HPDE6-E6E7 (cell line): ENCODE results near the gene UGT1A3.

Experiments used
- DNase-seq: peaks from one replicate; pipeline ENCODE4 v3.0.0; 2011; ENCODE audit warnings: missing footprints; ENCODE audit errors: extremely low spot score

UGT1A3 gene

DNA sequence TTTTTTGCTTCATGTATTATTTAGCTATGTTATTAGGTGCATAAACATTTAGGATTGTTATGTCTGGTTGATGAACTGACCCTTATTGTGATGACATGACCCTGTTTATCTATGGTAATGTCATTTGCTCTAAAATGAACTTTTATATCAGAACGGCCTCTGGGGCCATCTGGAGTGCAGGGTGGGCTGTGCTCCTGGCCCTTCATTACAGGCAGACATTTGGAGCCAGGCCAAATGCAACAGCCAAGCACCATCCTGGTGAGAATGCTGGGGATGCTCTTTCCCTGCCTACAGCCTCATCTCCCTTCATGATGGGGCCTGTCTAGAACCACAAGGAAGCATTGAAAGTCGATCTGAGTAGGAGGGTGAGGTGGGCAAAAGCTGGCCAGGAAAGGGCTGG is 87.5 kb downstream of the UGT1A3 start:
- DNase-seq, result no peak

DNA sequence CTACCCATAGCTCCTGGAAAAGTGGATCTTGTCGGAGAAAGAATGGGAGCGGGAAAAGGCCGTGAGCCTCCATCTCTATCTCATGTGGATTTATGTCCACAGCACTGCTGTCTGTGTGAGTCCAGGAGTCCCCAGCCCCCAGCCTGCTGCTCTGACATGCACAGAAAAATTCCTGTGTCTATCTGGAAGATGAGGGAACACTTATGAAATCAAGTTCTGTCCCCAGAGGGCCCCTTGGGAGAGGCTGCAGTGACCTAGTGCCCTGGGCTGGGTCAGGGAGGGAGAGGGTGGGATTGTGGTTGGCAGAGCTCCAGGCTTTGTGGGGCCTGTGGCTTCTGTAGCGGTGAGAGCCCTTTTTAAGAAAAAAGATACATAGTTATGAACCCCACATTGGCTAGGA is 87.9 kb downstream of the UGT1A3 start:
- DNase-seq, result no peak

DNA sequence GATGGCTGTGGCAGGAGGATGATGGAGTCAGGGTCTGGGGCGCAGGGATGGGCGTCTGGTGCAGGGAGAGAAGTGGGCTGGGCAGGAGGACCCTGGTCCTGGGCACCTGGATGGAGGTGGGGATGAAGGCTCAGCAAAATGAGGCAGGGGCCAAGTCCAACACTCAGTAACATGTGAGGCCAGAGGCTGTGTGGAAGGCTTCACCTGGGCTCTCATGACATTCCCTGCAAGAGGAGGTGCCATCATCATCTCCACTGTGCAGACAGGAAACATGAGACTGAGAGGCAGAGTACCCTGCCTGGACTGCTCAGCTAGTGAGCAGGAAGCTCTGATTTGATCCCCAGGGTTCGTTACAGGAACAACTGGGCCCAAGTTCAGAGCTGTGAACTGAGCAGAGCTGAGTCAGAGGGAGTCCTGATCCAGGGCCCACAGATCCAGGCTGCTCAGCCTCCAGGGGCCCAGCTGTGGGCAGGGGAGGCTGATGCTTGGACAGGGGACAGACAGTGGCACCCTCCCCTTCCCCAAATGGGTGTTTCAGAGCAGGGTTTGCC is 88.6 kb downstream of the UGT1A3 start:
- DNase-seq, result no peak

DNA sequence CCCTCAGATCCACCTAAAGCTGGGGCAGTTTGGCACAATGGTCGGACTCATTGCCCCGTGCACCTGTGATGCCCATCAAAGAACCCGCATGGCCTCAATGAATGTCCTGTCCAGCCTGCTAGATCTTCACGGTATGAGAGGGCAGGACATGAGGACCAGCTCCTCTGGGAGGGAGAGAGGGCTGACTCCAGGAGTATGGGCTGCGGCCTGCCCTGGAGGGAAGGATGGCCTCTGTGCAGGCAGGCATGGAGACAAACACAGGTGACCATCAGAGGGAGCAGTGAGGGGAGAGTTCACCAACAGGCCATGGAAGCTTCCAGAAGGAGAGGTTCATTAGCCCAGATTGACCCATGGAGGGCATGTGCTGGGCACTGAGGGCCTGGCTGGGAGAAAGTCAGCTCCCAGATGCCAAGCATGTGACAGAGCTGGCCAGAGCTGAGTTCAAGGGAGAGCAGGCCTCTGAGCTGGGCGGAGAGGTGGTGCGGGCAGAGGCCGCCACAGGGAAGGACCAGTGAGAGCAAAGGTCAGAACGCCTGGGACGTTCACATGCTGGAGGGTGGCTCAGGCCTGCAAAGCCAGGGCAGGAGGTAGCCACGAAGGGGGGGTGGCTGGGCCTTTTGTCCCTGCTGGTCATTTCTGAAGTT is 89.3 kb downstream of the UGT1A3 start:
- DNase-seq, result no peak

DNA sequence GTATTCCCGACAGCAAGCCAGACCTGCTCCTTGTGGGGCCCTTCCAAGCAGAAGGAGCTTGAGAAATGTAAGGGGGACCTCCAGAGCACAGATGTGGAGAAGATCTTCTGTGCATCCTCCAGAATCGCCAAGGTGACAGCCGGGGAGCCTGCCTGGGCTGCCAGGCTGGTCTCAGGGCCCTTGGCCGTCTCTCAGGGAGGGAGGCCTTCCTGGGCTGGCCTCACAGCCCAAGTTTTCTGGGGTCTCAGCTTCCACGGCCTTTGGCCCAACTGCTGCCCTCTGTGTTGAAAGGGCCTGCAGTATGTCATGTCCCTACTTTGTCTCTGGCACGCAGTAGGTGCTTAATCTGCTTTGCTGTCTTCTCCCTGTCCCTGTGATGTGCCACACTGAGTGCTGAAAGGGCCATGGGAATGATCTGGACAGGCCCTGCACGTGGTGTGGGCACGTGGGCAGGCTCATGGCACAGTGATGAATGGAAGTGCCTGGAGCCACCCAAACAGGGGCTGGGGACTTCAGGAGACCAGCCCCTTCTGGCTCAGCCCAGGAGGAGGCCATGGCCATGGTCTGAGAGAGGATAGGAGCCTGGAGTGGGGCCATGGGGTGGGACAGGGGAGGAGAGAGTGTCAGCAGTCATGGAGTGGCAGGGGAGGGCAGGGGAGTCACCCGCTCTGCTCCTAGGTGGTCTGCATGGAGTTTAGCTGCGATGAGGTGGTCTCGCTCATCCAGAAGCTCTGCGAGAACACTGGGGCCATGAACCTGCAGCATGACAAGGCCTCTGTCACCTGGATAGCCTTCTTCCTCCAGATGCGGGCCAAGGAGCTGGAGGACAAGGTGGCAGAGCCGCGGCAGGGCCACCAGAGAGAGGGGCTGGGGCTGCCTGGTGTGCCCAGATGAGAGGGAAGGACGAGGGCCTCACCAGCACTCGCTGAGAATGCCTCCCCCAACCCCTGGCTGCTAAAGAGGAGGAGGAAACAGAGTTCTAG is 90.1 kb downstream of the UGT1A3 start:
- no peak for DNase-seq

DNA sequence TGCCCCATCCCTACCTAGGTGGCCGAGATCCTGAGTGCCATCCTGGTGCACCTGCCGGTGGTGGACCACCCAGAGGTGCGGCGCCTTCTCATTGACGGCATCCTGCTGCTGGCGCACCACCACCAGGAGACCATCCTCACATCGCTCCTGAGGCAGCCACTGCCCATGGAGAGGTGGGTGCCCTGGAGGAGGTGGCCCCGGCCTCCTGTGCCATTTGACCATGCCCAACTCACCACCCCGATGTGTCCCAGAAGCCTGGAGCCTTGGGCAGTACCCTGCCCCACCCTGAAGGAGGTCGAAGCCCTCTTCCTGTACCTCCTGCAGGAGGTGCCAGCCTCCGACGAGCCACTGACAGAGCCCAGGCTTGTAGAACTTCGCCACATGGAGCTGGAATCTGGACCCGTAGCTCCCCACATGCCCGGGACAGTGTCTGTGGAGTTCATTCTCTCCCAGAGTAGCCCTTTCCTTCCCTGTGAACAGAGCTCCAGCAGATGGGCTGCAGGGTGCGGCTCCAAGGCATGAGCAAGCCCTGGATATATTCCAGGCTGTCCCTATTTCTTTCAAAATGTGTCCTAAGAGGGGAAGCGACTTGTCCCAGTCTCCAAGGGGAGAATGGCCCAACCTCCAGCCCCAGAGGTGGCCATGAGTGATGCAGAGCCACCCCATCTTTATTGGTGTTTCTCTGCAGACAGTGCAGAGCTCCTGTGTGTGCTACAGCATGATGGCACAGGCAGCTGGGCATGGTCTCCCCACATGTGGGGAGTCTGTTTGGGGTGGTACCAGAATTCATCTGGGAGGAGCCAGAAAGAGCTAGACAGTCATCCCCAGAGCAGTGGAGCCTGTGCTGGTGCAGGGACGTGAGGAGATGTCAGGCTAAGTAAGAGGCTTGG is 91.3 kb downstream of the UGT1A3 start:
- no peak for DNase-seq

DNA sequence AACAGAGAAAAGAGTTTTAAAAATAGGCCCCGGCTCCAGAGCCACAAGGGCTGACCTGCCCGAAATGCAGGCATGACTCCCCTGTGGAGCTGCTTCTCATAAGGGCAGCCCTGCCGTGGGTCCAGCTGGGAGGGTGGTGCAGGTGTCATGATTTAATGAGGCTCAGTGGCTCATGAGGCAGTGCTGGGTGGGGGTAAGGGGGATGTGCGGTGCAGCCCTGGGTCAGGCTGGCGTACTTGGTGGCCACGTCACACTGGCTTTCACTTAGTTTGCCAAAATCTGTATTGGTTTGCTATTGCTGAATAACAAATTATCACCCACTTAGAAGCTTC is 91.9 kb downstream of the UGT1A3 start:
- no peak for DNase-seq

DNA sequence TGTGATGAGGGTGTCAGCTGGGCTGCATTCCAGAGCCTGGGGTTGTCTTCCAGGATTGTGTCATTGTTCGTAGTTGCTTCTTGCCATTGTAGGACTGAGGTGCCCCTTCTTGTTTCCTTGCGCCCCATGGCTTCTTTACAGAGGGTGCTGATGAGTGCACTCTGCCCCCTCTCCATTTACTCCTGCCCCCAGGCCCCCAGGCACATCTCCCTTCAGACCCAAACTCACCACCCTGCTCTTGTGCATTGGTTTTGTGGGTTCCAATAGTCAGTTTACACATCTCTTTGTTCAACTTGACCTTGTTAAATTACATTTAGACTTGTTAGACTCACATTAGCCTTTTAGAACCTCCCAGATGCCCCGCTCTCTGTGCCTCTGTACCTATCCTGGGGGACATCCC is 92.4 kb downstream of the UGT1A3 start:
- DNase-seq, result no peak

DNA sequence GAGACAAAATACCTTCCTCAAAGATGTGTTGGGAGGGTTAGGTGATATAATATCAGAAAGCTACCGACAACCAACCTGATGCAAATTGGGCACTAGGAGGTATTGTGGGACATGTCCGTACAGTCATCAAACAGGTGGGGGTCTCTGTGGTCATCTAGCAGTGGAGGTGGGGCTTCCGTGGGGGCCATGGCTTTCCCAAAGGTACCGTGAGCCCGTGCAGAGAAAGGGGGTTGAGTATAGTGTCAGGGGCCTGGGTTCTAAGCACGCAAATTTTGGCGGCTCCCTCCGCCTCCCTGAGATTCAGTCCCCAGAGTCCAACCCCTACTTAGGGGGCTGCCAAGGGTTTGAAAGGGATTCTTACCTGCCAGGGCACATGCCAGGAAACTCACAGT is 92.9 kb downstream of the UGT1A3 start:
- no peak for DNase-seq

DNA sequence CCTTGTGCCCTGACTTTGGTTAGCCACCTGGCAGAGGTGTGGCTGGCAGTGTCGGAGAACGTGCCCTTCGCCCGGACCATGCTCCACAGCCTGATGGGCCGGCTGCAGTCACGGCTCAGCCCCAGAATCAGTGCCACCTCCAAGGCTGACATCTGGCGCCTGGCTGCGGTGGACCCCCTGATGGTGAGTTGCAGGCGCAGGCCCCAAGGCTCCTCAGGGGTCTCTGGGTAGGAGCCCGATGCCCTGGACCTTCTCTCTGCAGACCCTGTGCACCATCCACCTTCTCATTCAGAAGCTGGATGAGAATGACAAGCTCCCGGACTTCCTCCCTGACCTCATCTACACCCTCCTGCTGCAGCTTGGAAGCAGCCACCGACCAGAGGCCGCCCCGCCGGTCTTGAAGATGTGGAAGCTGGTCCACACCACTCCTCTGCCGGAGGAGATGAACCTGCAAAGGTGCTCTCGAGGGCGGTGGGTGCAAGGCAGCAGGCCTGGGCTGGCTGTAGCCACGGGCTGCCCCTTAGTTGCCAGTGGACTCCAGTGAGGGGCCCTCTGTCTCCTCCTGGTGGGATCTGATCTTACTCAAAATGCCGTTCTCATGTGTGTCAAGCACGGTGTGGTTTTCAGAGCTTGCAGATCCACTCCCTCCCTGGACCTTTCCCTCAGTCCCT is 93.4 kb downstream of the UGT1A3 start:
- no peak for DNase-seq
